Heart left ventricle (tissue), 13 donors: ENCODE measurements around the gene RCOR2.

ENCODE experiments used
- POLR2A ChIP-seq, 2 donors: fragments of 450-650 bp; IDR thresholded peaks; one replicate each; pipeline ENCODE4 v1.6.1; 2017; ENCODE audit warnings: antibody characterized with exemption in 2 of 2, mild to moderate bottlenecking in 2 of 2, moderate library complexity in 2 of 2
- TF ChIP-seq, protein P1 (sequence below), 12 donors: fragments of 200-600 bp; sonication (generic) in 4 of 12; IDR thresholded peaks; one replicate each; pipeline versions ENCODE4 v1.5.0 to v1.8.0; 2018 to 2022; ENCODE audit warnings: antibody characterized with exemption in 12 of 12, mild to moderate bottlenecking in 5 of 12
- donor health status: ischemic (EF 13 %, LVEDD 7.1; RV severe dilation, severe dysfunction).
- donor health status: DM: no; HTN: yes; CAD: no.
- donor health status: DM: no; HTN: no; CAD: no.
- donor health status: ischemic (EF 25% LVEDD 6.9; RV normal size, moderate dysfunction).
- donor health status: ischemic (EF 25% LVEDD 5.7; RV mildly dilated, moderate dysfunction).
- donor health status: ischemic (EF 35%, LVEDD 5.7; RV mildly dilated, moderate dysfunction).
- donor health status: nonischemic (EF 11% LVEDD 7.7; RV severe dilation, severe dysfunction).
- donor health status: DM: yes; HTN: yes; CAD: no.
- donor health status: PGD.
- donor health status: ischemic (EF 29% LVEDD 5.4; RV normal size, mild dysfunction).
- donor health status: nonischemic (EF 23%, LVEDD 6.1; RV moderate dilation, normal function).

DNA sequence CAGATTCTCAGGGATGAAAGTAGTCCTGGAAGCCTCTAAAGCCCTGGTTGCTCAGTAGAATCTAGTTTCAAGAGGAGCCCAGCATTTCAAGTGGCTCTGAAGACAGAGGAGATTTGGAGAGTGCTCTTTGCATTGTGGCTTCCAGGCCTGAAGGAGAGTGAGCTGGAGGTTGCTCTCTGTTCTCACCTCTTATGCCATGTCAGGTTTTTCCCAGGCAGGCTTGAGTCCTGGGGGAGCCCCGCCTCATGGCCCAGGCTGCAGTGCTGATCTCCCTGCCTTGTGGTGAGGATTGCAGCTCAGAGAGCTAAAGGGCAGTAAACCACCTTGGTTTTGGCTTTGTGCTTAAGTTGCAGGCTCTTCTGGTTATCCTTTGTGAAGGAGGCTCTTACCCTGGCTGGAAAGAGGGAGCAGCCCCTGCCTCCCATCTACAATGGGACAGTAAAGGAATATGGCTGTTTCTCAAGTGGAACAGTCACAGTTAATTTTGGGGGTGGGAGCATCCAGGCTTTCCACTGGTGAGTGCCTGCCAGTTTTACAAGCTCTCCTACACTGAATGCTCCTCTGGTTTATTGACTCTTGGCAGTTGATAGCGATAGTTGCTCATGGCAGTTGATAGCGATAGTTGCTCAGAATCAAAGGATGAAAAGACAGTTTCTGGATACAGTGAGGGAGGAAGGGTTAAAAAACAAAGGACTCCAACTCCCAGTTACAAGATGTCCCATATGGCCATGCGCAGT is 32.6 kb downstream of the RCOR2 start:
- TF ChIP-seq, protein P1, sequence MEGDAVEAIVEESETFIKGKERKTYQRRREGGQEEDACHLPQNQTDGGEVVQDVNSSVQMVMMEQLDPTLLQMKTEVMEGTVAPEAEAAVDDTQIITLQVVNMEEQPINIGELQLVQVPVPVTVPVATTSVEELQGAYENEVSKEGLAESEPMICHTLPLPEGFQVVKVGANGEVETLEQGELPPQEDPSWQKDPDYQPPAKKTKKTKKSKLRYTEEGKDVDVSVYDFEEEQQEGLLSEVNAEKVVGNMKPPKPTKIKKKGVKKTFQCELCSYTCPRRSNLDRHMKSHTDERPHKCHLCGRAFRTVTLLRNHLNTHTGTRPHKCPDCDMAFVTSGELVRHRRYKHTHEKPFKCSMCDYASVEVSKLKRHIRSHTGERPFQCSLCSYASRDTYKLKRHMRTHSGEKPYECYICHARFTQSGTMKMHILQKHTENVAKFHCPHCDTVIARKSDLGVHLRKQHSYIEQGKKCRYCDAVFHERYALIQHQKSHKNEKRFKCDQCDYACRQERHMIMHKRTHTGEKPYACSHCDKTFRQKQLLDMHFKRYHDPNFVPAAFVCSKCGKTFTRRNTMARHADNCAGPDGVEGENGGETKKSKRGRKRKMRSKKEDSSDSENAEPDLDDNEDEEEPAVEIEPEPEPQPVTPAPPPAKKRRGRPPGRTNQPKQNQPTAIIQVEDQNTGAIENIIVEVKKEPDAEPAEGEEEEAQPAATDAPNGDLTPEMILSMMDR (IDR thresholded peaks at IDR 0.05): no peak
- TF ChIP-seq POLR2A (IDR thresholded peaks at IDR 0.05): no peak
